KMS-11 (cell line): ENCODE results near the gene RMP24.
A peak's percentile ranks its signal among the peaks of the same experiment; 100 is the strongest.

Experiments
- H2AFZ ChIP-seq: fragments of 200-600 bp; sonication (generic); 2 replicates; pipeline ENCODE4 v1.6.1; 2016; ENCODE audit warnings: antibody characterized with exemption, mixed run types, low read depth
- H3K27ac ChIP-seq: fragments of 200-600 bp; sonication (generic); 2 replicates; pipeline ENCODE4 v1.6.1; 2016; ENCODE audit warnings: mild to moderate bottlenecking, mixed run types
- H3K27me3 ChIP-seq: fragments of 200-600 bp; sonication (generic); 2 replicates; pipeline ENCODE4 v1.6.1; 2017; ENCODE audit warnings: mild to moderate bottlenecking, low read depth, mixed run types, moderate library complexity; ENCODE audit not compliant: insufficient read depth
- H3K36me3 ChIP-seq: fragments of 200-600 bp; sonication (generic); 2 replicates; pipeline ENCODE4 v1.6.1; 2017; ENCODE audit warnings: mild to moderate bottlenecking, mixed run types; ENCODE audit not compliant: insufficient read depth
- H3K4me1 ChIP-seq: fragments of 200-600 bp; sonication (generic); 2 replicates; pipeline ENCODE4 v1.6.1; 2016; ENCODE audit warnings: mild to moderate bottlenecking, low read depth, mixed run types; ENCODE audit not compliant: poor library complexity, severe bottlenecking
- H3K4me2 ChIP-seq: fragments of 200-600 bp; sonication (generic); 2 replicates; pipeline ENCODE4 v1.7.0; 2016; ENCODE audit warnings: mild to moderate bottlenecking, mixed run types
- H3K4me3 ChIP-seq: fragments of 200-600 bp; sonication (generic); IDR thresholded peaks from 2 replicates; pipeline ENCODE4 v1.6.1; 2017; ENCODE audit warnings: low read depth, low read length, mixed read lengths; ENCODE audit not compliant: insufficient read depth
- H3K79me2 ChIP-seq: fragments of 200-600 bp; sonication (generic); 2 replicates; pipeline ENCODE4 v1.6.1; 2016; ENCODE audit warnings: low read depth, mixed run types; ENCODE audit not compliant: insufficient read depth
- H3K9ac ChIP-seq: fragments of 200-600 bp; sonication (generic); 2 replicates; pipeline ENCODE4 v1.6.1; 2016; ENCODE audit warnings: mild to moderate bottlenecking, mixed run types
- H4K20me1 ChIP-seq: fragments of 200-600 bp; sonication (generic); 2 replicates; pipeline ENCODE4 v1.6.1; 2016; ENCODE audit warnings: mild to moderate bottlenecking, mixed run types; ENCODE audit not compliant: insufficient read depth
- TF ChIP-seq, protein P1 (sequence below): fragments of 200-600 bp; sonication (generic); conservative IDR thresholded peaks from 2 replicates; pipeline ENCODE4 v1.6.1; 2017; ENCODE audit warnings: low read depth, mild to moderate bottlenecking, antibody characterized with exemption, low read length, moderate library complexity, mixed read lengths

Gene RMP24

DNA sequence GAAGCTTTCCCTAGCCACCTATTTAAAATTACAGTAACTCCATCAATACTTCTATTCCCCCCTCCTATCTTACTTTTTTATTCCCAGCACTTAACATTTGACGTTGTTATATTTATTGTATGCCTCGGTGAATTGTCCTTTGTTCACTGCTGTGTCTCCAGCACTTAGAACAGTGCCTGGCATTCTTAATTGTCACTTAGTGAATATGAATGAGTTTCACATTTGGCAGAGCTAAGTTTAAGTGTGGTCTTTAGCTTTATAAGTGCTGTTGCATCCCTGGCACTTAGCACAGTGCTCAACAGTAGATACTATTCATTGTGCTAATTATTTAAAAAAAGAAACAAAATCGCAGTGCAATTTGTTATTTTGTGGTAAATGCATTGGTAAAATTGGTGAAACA, 1.7 kb downstream of the RMP24 start:
- Histone ChIP-seq H3K27me3 (no peaks in the 10 kb centered on the region), H4K20me1 (no peaks in the 10 kb centered on the region), H3K4me3 (no peak overlapping the region), H3K27ac (no peak overlapping the region), H3K9ac (no peak overlapping the region), H2AFZ (no peak overlapping the region), H3K79me2 (peaks cover 20% of the 10 kb centered on the region), H3K4me1 (peaks cover 27% of the 10 kb centered on the region), H3K4me2 (peak overlapping the region; percentile 86; the same call in 1 of the 2 replicates), H3K36me3 (peaks cover 6% of the 10 kb centered on the region; the same call in 1 of the 2 replicates)
- TF ChIP-seq, protein P1, sequence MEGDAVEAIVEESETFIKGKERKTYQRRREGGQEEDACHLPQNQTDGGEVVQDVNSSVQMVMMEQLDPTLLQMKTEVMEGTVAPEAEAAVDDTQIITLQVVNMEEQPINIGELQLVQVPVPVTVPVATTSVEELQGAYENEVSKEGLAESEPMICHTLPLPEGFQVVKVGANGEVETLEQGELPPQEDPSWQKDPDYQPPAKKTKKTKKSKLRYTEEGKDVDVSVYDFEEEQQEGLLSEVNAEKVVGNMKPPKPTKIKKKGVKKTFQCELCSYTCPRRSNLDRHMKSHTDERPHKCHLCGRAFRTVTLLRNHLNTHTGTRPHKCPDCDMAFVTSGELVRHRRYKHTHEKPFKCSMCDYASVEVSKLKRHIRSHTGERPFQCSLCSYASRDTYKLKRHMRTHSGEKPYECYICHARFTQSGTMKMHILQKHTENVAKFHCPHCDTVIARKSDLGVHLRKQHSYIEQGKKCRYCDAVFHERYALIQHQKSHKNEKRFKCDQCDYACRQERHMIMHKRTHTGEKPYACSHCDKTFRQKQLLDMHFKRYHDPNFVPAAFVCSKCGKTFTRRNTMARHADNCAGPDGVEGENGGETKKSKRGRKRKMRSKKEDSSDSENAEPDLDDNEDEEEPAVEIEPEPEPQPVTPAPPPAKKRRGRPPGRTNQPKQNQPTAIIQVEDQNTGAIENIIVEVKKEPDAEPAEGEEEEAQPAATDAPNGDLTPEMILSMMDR: no peak

DNA sequence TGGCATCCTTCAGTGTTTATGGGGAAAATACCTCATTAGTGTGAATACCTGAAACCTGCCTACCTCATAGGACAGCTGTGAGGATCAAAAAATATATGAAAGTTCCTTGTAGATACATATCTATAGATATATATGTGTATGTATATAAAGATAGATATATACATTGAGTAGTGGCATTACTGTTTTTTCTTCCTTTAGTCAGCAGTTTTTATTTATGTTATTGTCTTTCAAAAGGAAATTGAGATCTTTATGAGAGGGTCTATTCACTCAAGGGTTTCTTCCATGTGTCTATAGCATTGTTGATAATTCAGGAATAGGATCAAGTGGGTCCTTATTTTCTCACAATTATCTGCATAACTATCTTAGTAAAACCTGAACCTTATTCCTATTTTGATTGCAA, 6.6 kb downstream of the RMP24 start:
- no peak overlapping the region for H2AFZ ChIP-seq
- no peak overlapping the region for H3K27ac ChIP-seq
- H3K27me3 ChIP-seq: no peaks in the 10 kb centered on the region
- H3K36me3 ChIP-seq: peaks cover 6% of the 10 kb centered on the region; the same call in 1 of the 2 replicates
- peaks cover 4% of the 10 kb centered on the region for H3K79me2 ChIP-seq
- no peak overlapping the region for H3K9ac ChIP-seq
- H3K4me2 ChIP-seq: no peak overlapping the region
- H3K4me1 ChIP-seq: peaks cover 4% of the 10 kb centered on the region
- no peak overlapping the region for H3K4me3 ChIP-seq
- TF ChIP-seq, protein P1: no peak
- no peaks in the 10 kb centered on the region for H4K20me1 ChIP-seq

DNA sequence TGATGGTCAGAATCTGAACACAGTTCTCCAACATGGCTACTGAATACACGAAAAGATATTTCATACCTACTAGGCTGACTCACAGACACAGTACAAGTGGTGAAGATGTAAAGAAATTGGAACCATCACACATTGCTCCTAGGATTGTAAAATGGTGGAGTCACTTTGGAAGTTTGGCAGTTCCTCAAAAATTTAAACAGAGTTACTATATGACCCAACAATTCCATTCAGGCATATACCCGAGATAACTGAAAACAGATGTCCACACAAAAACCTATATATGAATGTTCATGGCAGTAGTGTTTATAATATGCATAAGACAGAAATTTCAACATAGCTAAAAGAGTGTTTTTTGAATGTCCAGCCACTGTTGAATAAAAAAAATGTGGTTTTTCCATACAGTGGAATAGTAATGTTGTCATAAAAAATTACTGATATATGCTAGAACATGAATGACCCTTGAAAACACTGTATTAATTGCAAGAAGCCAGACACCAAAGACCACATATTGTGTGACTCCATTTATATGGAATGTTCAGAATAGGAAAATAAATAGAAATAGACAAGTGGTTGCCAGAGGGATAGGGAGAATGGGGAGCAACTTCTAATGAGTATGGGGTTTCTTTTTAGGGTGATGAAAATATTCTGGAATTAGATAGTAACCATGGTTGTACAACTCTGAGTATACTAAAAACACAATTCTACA, 10.1 kb downstream of the RMP24 start:
- Histone ChIP-seq H3K4me1 (no peaks in the 10 kb centered on the region), H3K4me2 (no peak overlapping the region), H3K27me3 (no peaks in the 10 kb centered on the region), H3K9ac (no peak overlapping the region), H3K79me2 (no peaks in the 10 kb centered on the region), H3K4me3 (no peak overlapping the region), H4K20me1 (no peaks in the 10 kb centered on the region), H3K27ac (no peak overlapping the region), H2AFZ (no peak overlapping the region), H3K36me3 (no peaks in the 10 kb centered on the region)
- TF ChIP-seq, protein P1: no peak

DNA sequence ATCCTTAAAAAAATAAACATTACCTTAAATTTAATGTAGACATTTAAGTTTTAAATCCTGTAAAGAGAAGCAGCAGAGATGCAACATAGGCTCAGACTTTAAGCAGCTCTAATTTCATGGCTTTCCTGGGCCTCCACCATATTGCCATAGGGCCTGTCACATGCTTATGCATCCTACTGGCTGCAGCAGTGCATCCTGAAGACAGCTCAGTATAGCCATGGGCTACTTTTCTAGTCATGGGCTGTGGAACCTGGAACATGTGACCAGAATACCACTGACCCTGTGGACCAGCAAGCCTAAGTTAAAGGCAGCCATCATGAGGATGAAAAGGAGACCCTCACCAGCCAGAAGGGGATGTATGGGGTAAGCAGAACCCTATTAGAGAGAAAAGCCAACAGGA, 10.7 kb downstream of the RMP24 start:
- H4K20me1 ChIP-seq: no peaks in the 10 kb centered on the region
- no peaks in the 10 kb centered on the region for H3K36me3 ChIP-seq
- no peaks in the 10 kb centered on the region for H3K4me1 ChIP-seq
- H3K9ac ChIP-seq: no peak overlapping the region
- no peak overlapping the region for H3K4me3 ChIP-seq
- TF ChIP-seq, protein P1: no peak
- H3K27ac ChIP-seq: no peak overlapping the region
- H3K79me2 ChIP-seq: no peaks in the 10 kb centered on the region
- no peak overlapping the region for H2AFZ ChIP-seq
- no peaks in the 10 kb centered on the region for H3K27me3 ChIP-seq
- H3K4me2 ChIP-seq: no peak overlapping the region
